Gastroesophageal sphincter (tissue), 3 donors: ENCODE results near the gene ALG6.

Experiments
- POLR2A ChIP-seq, 2 donors: fragments of 450-650 bp; IDR thresholded peaks; one replicate each; pipeline ENCODE4 v1.6.1; 2017; ENCODE audit warnings: antibody characterized with exemption in 2 of 2, mild to moderate bottlenecking in 2 of 2, moderate library complexity in 1 of 2
- POLR2AphosphoS5 ChIP-seq: sonication (generic); formaldehyde crosslinking; IDR thresholded peaks from one replicate; pipeline ENCODE4 v1.6.1; 2017; ENCODE audit warnings: antibody characterized with exemption
- TF ChIP-seq, protein P1 (sequence below), 4 experiments: fragments of 200-600 bp in 2 of 4; fragments of 450-650 bp in 2 of 4; sonication (generic) in 1 of 4; IDR thresholded peaks; one replicate each; pipeline ENCODE4 v1.5.1; 2017 to 2019; ENCODE audit warnings: antibody characterized with exemption in 4 of 4, mild to moderate bottlenecking in 2 of 4, moderate library complexity in 2 of 4

DNA sequence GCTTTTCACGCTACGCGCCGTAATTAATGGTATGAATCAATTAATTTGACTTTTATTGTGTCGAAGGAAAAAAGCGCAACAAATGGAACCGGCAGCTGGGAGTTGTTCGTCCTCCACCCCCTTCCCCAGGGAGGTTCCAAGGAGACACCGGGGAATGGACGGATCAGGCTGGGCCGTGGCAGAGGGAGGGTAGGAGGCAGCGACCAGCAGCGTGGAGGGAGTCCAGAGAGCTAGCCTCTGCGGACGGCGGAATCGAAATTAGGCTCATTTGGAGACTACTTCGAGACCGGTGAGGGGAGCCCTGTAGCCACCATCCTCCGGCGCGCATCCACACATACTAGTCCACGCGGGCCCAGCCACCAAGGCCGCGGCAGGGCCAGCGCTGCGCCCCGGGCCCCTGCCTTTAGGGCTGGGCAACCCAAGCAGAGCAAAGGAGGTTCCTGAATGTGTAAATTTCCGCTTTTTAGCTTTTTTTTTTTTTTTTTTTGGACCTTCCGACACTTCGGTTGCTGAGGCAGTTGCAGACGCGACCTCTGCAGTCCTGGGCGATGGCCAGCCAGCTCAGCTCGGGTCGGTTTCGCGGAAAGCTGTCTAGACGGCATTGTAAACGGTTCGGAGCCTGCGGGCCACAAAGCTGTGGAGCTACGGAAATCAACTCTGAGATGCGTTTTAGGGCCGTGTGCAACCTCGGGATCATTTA is 47.3 kb upstream of the ALG6 start:
- TF ChIP-seq POLR2A (IDR thresholded peaks at IDR 0.05), result no peak
- TF ChIP-seq, protein P1, sequence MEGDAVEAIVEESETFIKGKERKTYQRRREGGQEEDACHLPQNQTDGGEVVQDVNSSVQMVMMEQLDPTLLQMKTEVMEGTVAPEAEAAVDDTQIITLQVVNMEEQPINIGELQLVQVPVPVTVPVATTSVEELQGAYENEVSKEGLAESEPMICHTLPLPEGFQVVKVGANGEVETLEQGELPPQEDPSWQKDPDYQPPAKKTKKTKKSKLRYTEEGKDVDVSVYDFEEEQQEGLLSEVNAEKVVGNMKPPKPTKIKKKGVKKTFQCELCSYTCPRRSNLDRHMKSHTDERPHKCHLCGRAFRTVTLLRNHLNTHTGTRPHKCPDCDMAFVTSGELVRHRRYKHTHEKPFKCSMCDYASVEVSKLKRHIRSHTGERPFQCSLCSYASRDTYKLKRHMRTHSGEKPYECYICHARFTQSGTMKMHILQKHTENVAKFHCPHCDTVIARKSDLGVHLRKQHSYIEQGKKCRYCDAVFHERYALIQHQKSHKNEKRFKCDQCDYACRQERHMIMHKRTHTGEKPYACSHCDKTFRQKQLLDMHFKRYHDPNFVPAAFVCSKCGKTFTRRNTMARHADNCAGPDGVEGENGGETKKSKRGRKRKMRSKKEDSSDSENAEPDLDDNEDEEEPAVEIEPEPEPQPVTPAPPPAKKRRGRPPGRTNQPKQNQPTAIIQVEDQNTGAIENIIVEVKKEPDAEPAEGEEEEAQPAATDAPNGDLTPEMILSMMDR (IDR thresholded peaks at IDR 0.05), result no peak
- TF ChIP-seq POLR2AphosphoS5, result no peak
